Stimulated activated naive CD8-positive, alpha-beta T cell treated with anti-CD3 and anti-CD28 coated beads, Interleukin-15, Interleukin-2, amounts not matched to agents 100 ng/mL and 50 ng/mL, for 24 hours (primary cell): ENCODE data around the gene NOL4L.
A peak's percentile ranks its signal among the peaks of the same experiment; 100 is the strongest.
"Not testable (repeated sequence)": the region's sequence is repeated elsewhere in the genome, so short reads cannot be mapped to it uniquely, and the experiment has no call there.

Source experiments
- H3K27ac Mint-ChIP-seq: one replicate; pipeline ENCODE4 v1.8.0; 2021; ENCODE audit warnings: mild to moderate bottlenecking, mixed read lengths
- H3K27me3 Mint-ChIP-seq: one replicate; pipeline ENCODE4 v1.8.0; 2021; ENCODE audit warnings: mixed read lengths
- H3K36me3 Mint-ChIP-seq: one replicate; pipeline ENCODE4 v1.8.0; 2021; ENCODE audit warnings: low read depth, mixed read lengths
- H3K4me1 Mint-ChIP-seq: one replicate; pipeline ENCODE4 v1.8.0; 2021; ENCODE audit warnings: low read depth, mixed read lengths
- H3K4me3 Mint-ChIP-seq: one replicate; pipeline ENCODE4 v1.8.0; 2021; ENCODE audit warnings: mild to moderate bottlenecking, mixed read lengths
- H3K9me3 Mint-ChIP-seq: one replicate; pipeline ENCODE4 v1.8.0; 2021; ENCODE audit warnings: mixed read lengths

The NOL4L gene

GRCh38 chr20:32578062-32578461 is 7.1 kb downstream of the NOL4L start:
- not testable (repeated sequence) for H3K27me3 Mint-ChIP-seq, H3K36me3 Mint-ChIP-seq, H3K4me3 Mint-ChIP-seq, H3K9me3 Mint-ChIP-seq
- Mint-ChIP-seq H3K27ac (peak overlapping the region; percentile 26), H3K4me1 (peaks cover 46% of the 10 kb centered on the region)

- Mint-ChIP-seq H3K4me1 (peaks cover 46% of the 10 kb centered on the region), H3K27ac (peak overlapping the region; percentile 26), H3K36me3 (no peaks in the 10 kb centered on the region), H3K27me3 (no peaks in the 10 kb centered on the region), H3K4me3 (no peak overlapping the region), H3K9me3 (no peaks in the 10 kb centered on the region)
Observed at GRCh38 chr20:32577657-32578056, 7.5 kb downstream of the NOL4L start.

- peaks cover 42% of the 10 kb centered on the region for H3K4me1 Mint-ChIP-seq
- no peaks in the 10 kb centered on the region for H3K27me3 Mint-ChIP-seq
- H3K4me3 Mint-ChIP-seq, result no peak overlapping the region
- H3K36me3 Mint-ChIP-seq, result no peaks in the 10 kb centered on the region
- no peak overlapping the region for H3K27ac Mint-ChIP-seq
- H3K9me3 Mint-ChIP-seq, result no peaks in the 10 kb centered on the region
Observed at GRCh38 chr20:32577023-32577422, 8.1 kb downstream of the NOL4L start.

DNA sequence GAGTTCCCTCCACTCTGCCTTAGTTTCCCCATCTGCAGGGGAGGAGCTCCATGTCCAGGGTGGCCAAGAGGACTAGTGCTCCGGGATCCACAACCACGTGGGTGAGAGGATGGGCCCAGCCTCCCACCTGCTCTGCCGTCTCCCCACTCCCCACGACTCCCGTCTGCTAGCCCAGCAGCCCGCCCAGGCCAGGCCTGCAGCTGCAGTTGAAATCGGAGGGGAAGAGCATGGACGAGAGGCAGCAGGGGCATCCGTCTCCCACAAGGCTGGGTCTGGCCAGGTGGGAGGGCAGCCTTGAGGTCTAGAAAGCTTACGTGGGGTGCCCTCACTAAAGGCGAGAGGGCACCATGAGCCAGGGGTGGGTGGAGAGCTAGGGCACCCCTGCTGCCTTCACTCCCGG is 8.6 kb downstream of the NOL4L start:
- Mint-ChIP-seq H3K4me1 (peaks cover 40% of the 10 kb centered on the region), H3K27ac (no peak overlapping the region), H3K9me3 (no peaks in the 10 kb centered on the region), H3K36me3 (no peaks in the 10 kb centered on the region), H3K4me3 (no peak overlapping the region), H3K27me3 (no peaks in the 10 kb centered on the region)

DNA sequence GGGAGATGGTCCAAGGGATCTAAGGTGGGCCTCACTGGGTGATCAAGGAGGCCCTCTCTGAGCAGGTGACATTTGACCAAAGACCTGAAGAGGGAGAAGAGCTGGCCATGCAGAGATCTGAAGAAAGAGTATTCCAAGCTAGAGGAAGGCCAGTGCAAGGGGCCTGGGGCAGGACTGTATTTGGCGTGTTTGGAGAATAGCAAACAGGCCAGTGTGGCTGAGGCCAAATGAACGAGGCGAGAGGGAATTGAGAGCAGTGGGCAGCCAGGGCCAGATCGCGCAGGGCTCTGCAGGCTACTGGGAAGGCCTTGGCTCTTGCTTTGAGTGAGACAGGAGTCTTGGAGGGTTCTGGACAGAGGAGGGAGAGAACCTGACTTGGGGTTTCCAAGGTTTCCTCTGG is 9.3 kb downstream of the NOL4L start:
- no peaks in the 10 kb centered on the region for H3K27me3 Mint-ChIP-seq
- H3K4me1 Mint-ChIP-seq, result peaks cover 40% of the 10 kb centered on the region
- H3K36me3 Mint-ChIP-seq, result no peaks in the 10 kb centered on the region
- no peaks in the 10 kb centered on the region for H3K9me3 Mint-ChIP-seq
- no peak overlapping the region for H3K27ac Mint-ChIP-seq
- no peak overlapping the region for H3K4me3 Mint-ChIP-seq

- Mint-ChIP-seq H3K9me3 (no peaks in the 10 kb centered on the region), H3K4me3 (no peak overlapping the region), H3K4me1 (peaks cover 41% of the 10 kb centered on the region), H3K36me3 (no peaks in the 10 kb centered on the region), H3K27ac (no peak overlapping the region), H3K27me3 (no peaks in the 10 kb centered on the region)
Observed at GRCh38 chr20:32575227-32575581, 9.9 kb downstream of the NOL4L start.

GRCh38 chr20:32574296-32575226 is 10.6 kb downstream of the NOL4L start:
- H3K4me1 Mint-ChIP-seq, result peaks cover 35% of the 10 kb centered on the region
- no peaks in the 10 kb centered on the region for H3K27me3 Mint-ChIP-seq
- H3K27ac Mint-ChIP-seq, result no peak overlapping the region
- H3K4me3 Mint-ChIP-seq, result no peak overlapping the region
- H3K36me3 Mint-ChIP-seq, result no peaks in the 10 kb centered on the region
- no peaks in the 10 kb centered on the region for H3K9me3 Mint-ChIP-seq

GRCh38 chr20:32573167-32573851 is 11.8 kb downstream of the NOL4L start:
- Mint-ChIP-seq H3K4me3 (no peak overlapping the region), H3K4me1 (peaks cover 35% of the 10 kb centered on the region), H3K27me3 (no peaks in the 10 kb centered on the region), H3K9me3 (no peaks in the 10 kb centered on the region), H3K27ac (no peak overlapping the region), H3K36me3 (no peaks in the 10 kb centered on the region)

DNA sequence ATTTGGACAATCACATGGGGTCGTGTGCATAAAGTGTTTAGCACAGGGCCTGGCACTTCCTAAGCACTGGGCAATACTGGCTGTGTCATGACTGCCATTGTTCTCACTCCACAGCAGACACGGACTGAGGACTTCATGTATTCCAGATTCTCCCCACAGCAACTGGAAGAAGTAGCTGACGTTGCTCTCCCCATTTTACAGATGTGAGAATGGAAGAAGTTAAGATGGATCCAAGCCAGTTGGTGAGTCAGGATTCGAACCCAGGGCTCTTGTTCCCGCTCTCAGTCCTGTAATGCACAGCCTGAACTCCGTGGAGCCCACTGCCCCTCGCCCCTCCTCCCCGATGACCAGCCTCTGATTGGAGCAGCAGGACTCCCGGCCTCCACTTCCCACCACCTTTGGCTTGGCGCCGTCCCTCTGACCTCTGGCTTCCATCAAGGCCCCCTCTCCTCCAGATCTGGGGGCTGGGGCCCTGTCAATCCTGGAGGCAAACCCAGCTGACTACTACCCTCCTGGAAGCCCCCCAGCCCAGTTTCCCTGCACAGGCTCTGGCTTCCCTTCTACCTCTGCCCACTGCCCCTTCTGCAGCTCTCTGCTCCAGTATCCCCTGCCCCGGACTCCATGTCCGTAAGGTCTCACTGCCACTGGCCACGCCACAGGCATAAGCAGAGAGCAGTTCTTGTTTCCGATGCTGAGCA is 12.7 kb downstream of the NOL4L start:
- Mint-ChIP-seq H3K4me3 (no peak overlapping the region), H3K9me3 (no peaks in the 10 kb centered on the region), H3K27ac (no peak overlapping the region), H3K4me1 (peaks cover 29% of the 10 kb centered on the region), H3K27me3 (no peaks in the 10 kb centered on the region), H3K36me3 (no peaks in the 10 kb centered on the region)

GRCh38 chr20:32571566-32571965 is 13.6 kb downstream of the NOL4L start:
- Mint-ChIP-seq H3K27ac (no peak overlapping the region), H3K27me3 (no peaks in the 10 kb centered on the region), H3K4me3 (no peak overlapping the region), H3K4me1 (peaks cover 27% of the 10 kb centered on the region), H3K36me3 (no peaks in the 10 kb centered on the region), H3K9me3 (no peaks in the 10 kb centered on the region)

DNA sequence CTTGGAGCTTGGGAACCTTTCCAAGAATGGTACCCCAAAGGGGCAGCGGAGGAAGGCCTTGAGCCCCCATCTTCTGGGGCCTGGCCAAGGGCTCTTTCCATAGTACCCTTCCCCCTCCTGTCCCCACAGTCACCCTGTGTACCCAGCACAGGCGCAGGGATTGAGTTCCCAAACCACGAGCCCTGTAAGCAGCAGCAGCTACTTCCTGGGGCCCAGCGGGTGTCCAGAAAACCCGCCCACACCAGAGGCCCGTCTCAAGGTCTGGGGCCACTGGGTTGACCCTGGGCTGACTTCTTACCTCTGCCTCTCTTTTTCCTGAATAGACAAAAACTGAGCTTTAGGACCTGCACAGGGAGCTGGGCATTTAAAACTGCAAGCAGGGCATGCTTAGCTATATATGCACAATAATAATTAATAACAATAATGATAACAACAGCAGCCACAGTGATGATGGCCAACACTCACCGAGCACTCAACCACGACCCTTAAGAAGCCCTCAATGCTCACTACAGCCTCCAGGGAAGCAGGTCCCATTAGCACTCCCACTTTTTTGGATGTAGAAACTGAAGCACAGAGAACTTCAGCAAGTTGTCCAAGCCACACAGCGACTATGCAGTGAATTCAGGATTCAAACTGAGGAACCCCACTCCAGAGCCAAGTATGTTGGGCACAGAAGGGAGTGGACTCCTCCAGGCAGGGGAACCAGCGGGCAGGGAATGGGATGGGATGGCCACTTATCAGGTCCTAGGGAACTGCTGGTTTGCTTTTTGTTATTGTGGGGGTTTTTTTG is 14.5 kb downstream of the NOL4L start:
- H3K27me3 Mint-ChIP-seq, result no peaks in the 10 kb centered on the region
- H3K4me3 Mint-ChIP-seq, result no peak overlapping the region
- H3K9me3 Mint-ChIP-seq, result no peaks in the 10 kb centered on the region
- H3K27ac Mint-ChIP-seq, result peak overlapping the region; percentile 37
- peaks cover 30% of the 10 kb centered on the region for H3K4me1 Mint-ChIP-seq
- H3K36me3 Mint-ChIP-seq, result no peaks in the 10 kb centered on the region

- peak overlapping the region; percentile 68 for H3K27ac Mint-ChIP-seq
- no peaks in the 10 kb centered on the region for H3K9me3 Mint-ChIP-seq
- H3K4me3 Mint-ChIP-seq, result no peak overlapping the region
- no peaks in the 10 kb centered on the region for H3K27me3 Mint-ChIP-seq
- peaks cover 33% of the 10 kb centered on the region for H3K4me1 Mint-ChIP-seq
- H3K36me3 Mint-ChIP-seq, result no peaks in the 10 kb centered on the region
Observed at GRCh38 chr20:32569380-32570305, 15.5 kb downstream of the NOL4L start.

DNA sequence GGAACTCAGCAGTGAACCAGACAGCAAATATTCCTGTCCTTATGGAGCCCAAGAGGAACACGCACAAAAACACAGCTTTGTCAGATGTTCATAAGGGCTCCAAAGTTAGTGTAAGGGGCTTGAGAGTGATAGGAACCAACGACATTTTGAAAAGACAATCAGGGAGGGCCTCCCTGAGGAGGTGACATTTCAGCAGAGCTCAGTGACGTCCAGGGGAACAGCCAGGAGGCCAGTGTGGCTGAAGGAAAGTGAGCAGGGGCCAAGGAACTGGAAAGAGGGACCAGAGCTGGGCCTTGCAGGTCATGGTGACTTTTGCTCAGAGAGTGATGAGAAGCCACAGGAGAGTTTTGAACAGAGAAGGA is 16.1 kb downstream of the NOL4L start:
- Mint-ChIP-seq H3K4me1 (peaks cover 33% of the 10 kb centered on the region), H3K36me3 (no peaks in the 10 kb centered on the region), H3K27ac (peak overlapping the region; percentile 36), H3K9me3 (no peaks in the 10 kb centered on the region), H3K4me3 (no peak overlapping the region), H3K27me3 (no peaks in the 10 kb centered on the region)
